Measurements from ENCODE around the gene CNTNAP2.
A peak's percentile ranks its signal among the peaks of the same experiment; 100 is the strongest.

Gene CNTNAP2

DNA sequence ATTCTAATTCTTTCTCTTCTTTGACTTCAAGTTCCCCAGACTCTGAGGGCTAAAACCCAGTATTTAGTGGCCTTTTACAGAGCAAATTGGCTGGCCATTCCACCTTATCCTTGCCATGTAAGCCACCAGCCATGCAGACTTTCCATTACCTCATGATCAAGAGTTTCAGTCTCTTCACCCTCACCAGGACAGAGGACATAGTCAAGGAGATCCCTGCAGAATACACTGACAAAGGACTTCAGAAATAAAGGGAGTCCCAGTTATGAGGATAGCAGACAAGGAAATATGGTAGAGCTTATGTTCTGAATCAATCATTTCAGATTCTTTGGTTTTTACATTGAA is 1393.6 kb downstream of the CNTNAP2 start:
- no peaks in the 10 kb centered on the region for H3K79me1 ChIP-seq (ENCODE audit: low read length)
- H3K4me2 ChIP-seq (ENCODE audit: low read length), result no peak overlapping the region
- no peak for DNase-seq
- no peaks in the 10 kb centered on the region for H3K79me2 ChIP-seq (ENCODE audit: control insufficient read depth, insufficient read depth, low read length)
- no peak overlapping the region for H4K5ac ChIP-seq (ENCODE audit: low read length)
- H3K9ac ChIP-seq (ENCODE audit: low read length), result no peak overlapping the region
- no peak overlapping the region for H4K8ac ChIP-seq (ENCODE audit: low read depth, low read length)
- no peaks in the 10 kb centered on the region for H3K36me3 ChIP-seq (ENCODE audit: control insufficient read depth, insufficient read depth, low read length)
- no peak overlapping the region for H3K23ac ChIP-seq (ENCODE audit: low read length)
- H2BK120ac ChIP-seq (ENCODE audit: low read depth, low read length), result no peak overlapping the region
- H3K18ac ChIP-seq (ENCODE audit: low read length), result no peak overlapping the region
- H2BK15ac ChIP-seq (replicated peaks; ENCODE audit: low read depth), result no peak overlapping the region
- H3K56ac ChIP-seq (ENCODE audit: low read length), result no peak overlapping the region
- H3K27me3 ChIP-seq (ENCODE audit: insufficient read depth, low read length, poor library complexity), result no peaks in the 10 kb centered on the region
- no peaks in the 10 kb centered on the region for H3K4me1 ChIP-seq (ENCODE audit: control insufficient read depth, low read depth, low read length)
- H3K27ac ChIP-seq (ENCODE audit: low read depth, low read length), result no peak overlapping the region
- no peak overlapping the region for H3K4me3 ChIP-seq (ENCODE audit: low read length)
- H2AK5ac ChIP-seq (ENCODE audit: low read length), result no peak overlapping the region
- H2BK5ac ChIP-seq (ENCODE audit: low read length), result no peak overlapping the region
- no peak overlapping the region for H3K4ac ChIP-seq (ENCODE audit: low read depth, low read length)

- H3K4me1 ChIP-seq (ENCODE audit: control insufficient read depth, low read depth, low read length), result no peaks in the 10 kb centered on the region
- H4K8ac ChIP-seq (ENCODE audit: low read depth, low read length), result no peak overlapping the region
- H2BK120ac ChIP-seq (ENCODE audit: low read depth, low read length), result no peak overlapping the region
- H3K27me3 ChIP-seq (ENCODE audit: insufficient read depth, low read length, poor library complexity), result no peaks in the 10 kb centered on the region
- no peak overlapping the region for H3K23ac ChIP-seq (ENCODE audit: low read length)
- H3K79me1 ChIP-seq (ENCODE audit: low read length), result no peaks in the 10 kb centered on the region
- H2BK5ac ChIP-seq (ENCODE audit: low read length), result no peak overlapping the region
- no peak overlapping the region for H3K18ac ChIP-seq (ENCODE audit: low read length)
- no peak overlapping the region for H3K27ac ChIP-seq (ENCODE audit: low read depth, low read length)
- no peak overlapping the region for H3K4ac ChIP-seq (ENCODE audit: low read depth, low read length)
- no peak overlapping the region for H2BK15ac ChIP-seq (replicated peaks; ENCODE audit: low read depth)
- H3K4me2 ChIP-seq (ENCODE audit: low read length), result no peak overlapping the region
- H3K56ac ChIP-seq (ENCODE audit: low read length), result no peak overlapping the region
- H2AK5ac ChIP-seq (ENCODE audit: low read length), result no peak overlapping the region
- no peak overlapping the region for H3K9ac ChIP-seq (ENCODE audit: low read length)
- no peak for DNase-seq
- H3K4me3 ChIP-seq (ENCODE audit: low read length), result no peak overlapping the region
- H4K5ac ChIP-seq (ENCODE audit: low read length), result no peak overlapping the region
- no CpG with 5 or more reads among the region's 4 CpGs for WGBS (ENCODE audit: extremely low coverage, insufficient coverage, low lambda C conversion rate)
- H3K36me3 ChIP-seq (ENCODE audit: control insufficient read depth, insufficient read depth, low read length), result no peaks in the 10 kb centered on the region
- no peaks in the 10 kb centered on the region for H3K79me2 ChIP-seq (ENCODE audit: control insufficient read depth, insufficient read depth, low read length)
These were observed 1394.3 kb downstream of the CNTNAP2 start for GRCh38 chr7:147510923-147511322.

- H3K79me1 ChIP-seq (ENCODE audit: low read length), result no peaks in the 10 kb centered on the region
These were observed 1396.8 kb downstream of the CNTNAP2 start for GRCh38 chr7:147513451-147513850.

GRCh38 chr7:147516391-147516790 is 1399.8 kb downstream of the CNTNAP2 start:
- H4K5ac ChIP-seq (ENCODE audit: low read length), result no peak overlapping the region
- H3K4me1 ChIP-seq (ENCODE audit: control insufficient read depth, low read depth, low read length), result no peaks in the 10 kb centered on the region
- no peak overlapping the region for H3K18ac ChIP-seq (ENCODE audit: low read length)
- whole genome bisulfite sequencing (ENCODE audit: extremely low coverage, insufficient coverage, low lambda C conversion rate), result no CpG with 5 or more reads among the region's 2 CpGs
- no peak overlapping the region for H4K8ac ChIP-seq (ENCODE audit: low read depth, low read length)
- no peak overlapping the region for H3K23ac ChIP-seq (ENCODE audit: low read length)
- H3K27me3 ChIP-seq (ENCODE audit: insufficient read depth, low read length, poor library complexity), result no peaks in the 10 kb centered on the region
- H3K4ac ChIP-seq (ENCODE audit: low read depth, low read length), result no peak overlapping the region
- no peaks in the 10 kb centered on the region for H3K79me1 ChIP-seq (ENCODE audit: low read length)
- no peak for DNase-seq
- no peak overlapping the region for H2BK15ac ChIP-seq (replicated peaks; ENCODE audit: low read depth)
- H3K27ac ChIP-seq (ENCODE audit: low read depth, low read length), result no peak overlapping the region
- no peak overlapping the region for H3K4me3 ChIP-seq (ENCODE audit: low read length)
- no peak overlapping the region for H3K56ac ChIP-seq (ENCODE audit: low read length)
- H3K36me3 ChIP-seq (ENCODE audit: control insufficient read depth, insufficient read depth, low read length), result no peaks in the 10 kb centered on the region
- H2BK5ac ChIP-seq (ENCODE audit: low read length), result no peak overlapping the region
- no peak overlapping the region for H2AK5ac ChIP-seq (ENCODE audit: low read length)
- H2BK120ac ChIP-seq (ENCODE audit: low read depth, low read length), result no peak overlapping the region
- no peak overlapping the region for H3K4me2 ChIP-seq (ENCODE audit: low read length)
- no peak overlapping the region for H3K9ac ChIP-seq (ENCODE audit: low read length)
- no peaks in the 10 kb centered on the region for H3K79me2 ChIP-seq (ENCODE audit: control insufficient read depth, insufficient read depth, low read length)

More at GRCh38 chr7:147513451-147513850, 1396.8 kb downstream of the CNTNAP2 start:
- Histone ChIP-seq H3K9ac (ENCODE audit: low read length) (no peak overlapping the region), H3K23ac (ENCODE audit: low read length) (no peak overlapping the region), H3K4me2 (ENCODE audit: low read length) (no peak overlapping the region), H4K5ac (ENCODE audit: low read length) (no peak overlapping the region), H3K4me3 (ENCODE audit: low read length) (no peak overlapping the region), H3K56ac (ENCODE audit: low read length) (no peak overlapping the region), H3K79me2 (ENCODE audit: control insufficient read depth, insufficient read depth, low read length) (no peaks in the 10 kb centered on the region), H2BK5ac (ENCODE audit: low read length) (no peak overlapping the region), H2AK5ac (ENCODE audit: low read length) (no peak overlapping the region), H3K18ac (ENCODE audit: low read length) (no peak overlapping the region), H3K27me3 (ENCODE audit: insufficient read depth, low read length, poor library complexity) (no peaks in the 10 kb centered on the region), H3K4me1 (ENCODE audit: control insufficient read depth, low read depth, low read length) (no peaks in the 10 kb centered on the region), H2BK120ac (ENCODE audit: low read depth, low read length) (no peak overlapping the region), H3K4ac (ENCODE audit: low read depth, low read length) (no peak overlapping the region), H2BK15ac (replicated peaks; ENCODE audit: low read depth) (no peak overlapping the region), H3K27ac (ENCODE audit: low read depth, low read length) (no peak overlapping the region), H3K36me3 (ENCODE audit: control insufficient read depth, insufficient read depth, low read length) (no peaks in the 10 kb centered on the region), H4K8ac (ENCODE audit: low read depth, low read length) (no peak overlapping the region)
- WGBS (ENCODE audit: extremely low coverage, insufficient coverage, low lambda C conversion rate), result no CpG with 5 or more reads among the region's 4 CpGs
- no peak for DNase-seq

DNA sequence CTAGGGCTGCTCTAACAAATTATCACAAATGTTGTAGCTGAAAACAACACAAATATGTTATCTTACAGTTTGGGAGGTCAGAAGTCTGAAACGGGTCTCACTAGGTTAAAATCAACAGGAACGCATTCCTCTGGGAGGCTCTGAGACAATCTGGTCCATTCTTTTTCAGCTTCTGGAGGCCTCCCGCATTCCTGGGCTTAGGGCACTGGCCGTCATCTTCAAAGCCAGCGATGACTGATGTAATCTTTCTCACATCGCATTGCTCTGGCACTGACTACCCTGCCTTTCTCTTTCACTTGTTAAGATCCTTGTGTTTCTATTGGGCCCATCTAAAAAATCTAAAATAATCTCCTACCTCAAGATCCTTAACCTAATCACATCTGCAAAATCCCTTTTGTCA is 1402.5 kb downstream of the CNTNAP2 start:
- Histone ChIP-seq H2AK5ac (ENCODE audit: low read length) (no peak overlapping the region), H3K79me1 (ENCODE audit: low read length) (no peaks in the 10 kb centered on the region), H4K5ac (ENCODE audit: low read length) (no peak overlapping the region), H3K9ac (ENCODE audit: low read length) (no peak overlapping the region), H3K27ac (ENCODE audit: low read depth, low read length) (no peak overlapping the region), H3K36me3 (ENCODE audit: control insufficient read depth, insufficient read depth, low read length) (no peaks in the 10 kb centered on the region), H2BK15ac (replicated peaks; ENCODE audit: low read depth) (no peak overlapping the region), H3K4me2 (ENCODE audit: low read length) (no peak overlapping the region), H3K56ac (ENCODE audit: low read length) (no peak overlapping the region), H3K4me3 (ENCODE audit: low read length) (no peak overlapping the region), H4K8ac (ENCODE audit: low read depth, low read length) (no peak overlapping the region), H3K4ac (ENCODE audit: low read depth, low read length) (no peak overlapping the region), H3K23ac (ENCODE audit: low read length) (no peak overlapping the region), H3K4me1 (ENCODE audit: control insufficient read depth, low read depth, low read length) (no peaks in the 10 kb centered on the region), H3K27me3 (ENCODE audit: insufficient read depth, low read length, poor library complexity) (no peaks in the 10 kb centered on the region), H2BK5ac (ENCODE audit: low read length) (no peak overlapping the region), H3K18ac (ENCODE audit: low read length) (no peak overlapping the region), H3K79me2 (ENCODE audit: control insufficient read depth, insufficient read depth, low read length) (no peaks in the 10 kb centered on the region), H2BK120ac (ENCODE audit: low read depth, low read length) (no peak overlapping the region)
- no CpG with 5 or more reads among the region's 6 CpGs for WGBS (ENCODE audit: extremely low coverage, insufficient coverage, low lambda C conversion rate)
- peak; percentile 73 for DNase-seq

- no peak overlapping the region for H2BK15ac ChIP-seq (replicated peaks; ENCODE audit: low read depth)
- no peak overlapping the region for H4K5ac ChIP-seq (ENCODE audit: low read length)
- H2BK5ac ChIP-seq (ENCODE audit: low read length), result no peak overlapping the region
- H3K79me2 ChIP-seq (ENCODE audit: control insufficient read depth, insufficient read depth, low read length), result no peaks in the 10 kb centered on the region
- H3K27ac ChIP-seq (ENCODE audit: low read depth, low read length), result no peak overlapping the region
- H2AK5ac ChIP-seq (ENCODE audit: low read length), result no peak overlapping the region
- no peak overlapping the region for H4K8ac ChIP-seq (ENCODE audit: low read depth, low read length)
- DNase-seq, result no peak
- no peak overlapping the region for H3K23ac ChIP-seq (ENCODE audit: low read length)
- H3K4me3 ChIP-seq (ENCODE audit: low read length), result no peak overlapping the region
- no peak overlapping the region for H3K4me2 ChIP-seq (ENCODE audit: low read length)
- no peaks in the 10 kb centered on the region for H3K79me1 ChIP-seq (ENCODE audit: low read length)
- no peak overlapping the region for H3K4ac ChIP-seq (ENCODE audit: low read depth, low read length)
- no peak overlapping the region for H3K56ac ChIP-seq (ENCODE audit: low read length)
- no peaks in the 10 kb centered on the region for H3K36me3 ChIP-seq (ENCODE audit: control insufficient read depth, insufficient read depth, low read length)
- H3K27me3 ChIP-seq (ENCODE audit: insufficient read depth, low read length, poor library complexity), result no peaks in the 10 kb centered on the region
- no peak overlapping the region for H2BK120ac ChIP-seq (ENCODE audit: low read depth, low read length)
- no peak overlapping the region for H3K18ac ChIP-seq (ENCODE audit: low read length)
- no CpG with 5 or more reads among the region's 7 CpGs for WGBS (ENCODE audit: extremely low coverage, insufficient coverage, low lambda C conversion rate)
- no peaks in the 10 kb centered on the region for H3K4me1 ChIP-seq (ENCODE audit: control insufficient read depth, low read depth, low read length)
- H3K9ac ChIP-seq (ENCODE audit: low read length), result no peak overlapping the region
These were observed 1406.5 kb downstream of the CNTNAP2 start for GRCh38 chr7:147523056-147523455.
